ENCODE measurements around the gene ACSBG1.

The ACSBG1 gene

DNA sequence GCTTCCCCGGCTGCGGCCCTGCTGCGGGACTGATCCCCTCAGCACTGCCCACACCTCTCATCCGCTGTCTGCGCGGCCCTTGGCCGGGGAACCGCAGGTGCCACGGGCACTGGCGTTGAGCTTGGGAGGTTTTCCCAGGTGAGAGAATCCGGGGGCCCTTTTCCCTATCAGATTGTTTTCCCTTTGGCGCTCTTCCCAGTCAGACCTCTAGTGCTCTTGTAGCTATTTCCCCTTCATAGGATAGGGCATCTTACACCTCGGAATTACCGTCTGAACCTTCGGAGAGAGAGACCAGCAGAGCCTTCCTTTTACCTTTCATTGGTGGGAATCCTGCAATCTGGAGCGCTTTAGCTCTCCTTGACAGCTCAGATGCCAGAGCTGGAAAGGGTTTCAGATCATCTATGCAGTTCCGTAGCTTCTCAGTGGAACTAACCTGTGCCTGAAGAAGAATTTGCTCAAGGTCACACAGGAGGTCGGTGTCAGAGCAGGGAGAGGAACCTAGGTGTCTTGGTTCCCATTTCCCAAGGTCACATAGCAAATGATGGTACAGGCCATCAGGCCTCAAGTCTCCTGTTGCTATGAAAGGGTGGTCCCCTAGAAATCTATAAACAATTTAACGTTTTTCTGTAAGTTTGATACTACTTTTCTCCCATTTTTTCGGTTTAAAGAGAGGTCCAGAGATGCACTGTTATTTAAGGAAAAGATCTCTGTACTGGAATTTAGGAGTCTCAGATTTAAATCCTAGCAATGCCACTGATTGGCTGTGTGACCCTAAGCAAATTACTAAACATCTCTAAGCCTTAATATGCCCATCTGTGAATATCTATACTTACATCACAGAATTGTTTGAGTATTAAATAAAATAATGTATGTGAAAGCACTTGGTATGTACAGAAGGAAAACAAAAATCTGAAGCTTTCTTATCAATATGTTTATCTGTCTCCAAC lies 84.3 kb downstream of the ACSBG1 start:
- TF ChIP-seq, protein P1, sequence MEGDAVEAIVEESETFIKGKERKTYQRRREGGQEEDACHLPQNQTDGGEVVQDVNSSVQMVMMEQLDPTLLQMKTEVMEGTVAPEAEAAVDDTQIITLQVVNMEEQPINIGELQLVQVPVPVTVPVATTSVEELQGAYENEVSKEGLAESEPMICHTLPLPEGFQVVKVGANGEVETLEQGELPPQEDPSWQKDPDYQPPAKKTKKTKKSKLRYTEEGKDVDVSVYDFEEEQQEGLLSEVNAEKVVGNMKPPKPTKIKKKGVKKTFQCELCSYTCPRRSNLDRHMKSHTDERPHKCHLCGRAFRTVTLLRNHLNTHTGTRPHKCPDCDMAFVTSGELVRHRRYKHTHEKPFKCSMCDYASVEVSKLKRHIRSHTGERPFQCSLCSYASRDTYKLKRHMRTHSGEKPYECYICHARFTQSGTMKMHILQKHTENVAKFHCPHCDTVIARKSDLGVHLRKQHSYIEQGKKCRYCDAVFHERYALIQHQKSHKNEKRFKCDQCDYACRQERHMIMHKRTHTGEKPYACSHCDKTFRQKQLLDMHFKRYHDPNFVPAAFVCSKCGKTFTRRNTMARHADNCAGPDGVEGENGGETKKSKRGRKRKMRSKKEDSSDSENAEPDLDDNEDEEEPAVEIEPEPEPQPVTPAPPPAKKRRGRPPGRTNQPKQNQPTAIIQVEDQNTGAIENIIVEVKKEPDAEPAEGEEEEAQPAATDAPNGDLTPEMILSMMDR (IDR thresholded peaks at IDR 0.05; ENCODE audit: low read depth, low read length, missing control alignments) = no peak
- DNase-seq (ENCODE audit: low read depth) = no peak
- in situ Hi-C loops (cut with HindIII; ENCODE audit: low sequenced_read_pairs) = no loop called here
- H3K4me3 ChIP-seq (ENCODE audit: low read depth, low read length) = peak overlapping the region; percentile 63

DNA sequence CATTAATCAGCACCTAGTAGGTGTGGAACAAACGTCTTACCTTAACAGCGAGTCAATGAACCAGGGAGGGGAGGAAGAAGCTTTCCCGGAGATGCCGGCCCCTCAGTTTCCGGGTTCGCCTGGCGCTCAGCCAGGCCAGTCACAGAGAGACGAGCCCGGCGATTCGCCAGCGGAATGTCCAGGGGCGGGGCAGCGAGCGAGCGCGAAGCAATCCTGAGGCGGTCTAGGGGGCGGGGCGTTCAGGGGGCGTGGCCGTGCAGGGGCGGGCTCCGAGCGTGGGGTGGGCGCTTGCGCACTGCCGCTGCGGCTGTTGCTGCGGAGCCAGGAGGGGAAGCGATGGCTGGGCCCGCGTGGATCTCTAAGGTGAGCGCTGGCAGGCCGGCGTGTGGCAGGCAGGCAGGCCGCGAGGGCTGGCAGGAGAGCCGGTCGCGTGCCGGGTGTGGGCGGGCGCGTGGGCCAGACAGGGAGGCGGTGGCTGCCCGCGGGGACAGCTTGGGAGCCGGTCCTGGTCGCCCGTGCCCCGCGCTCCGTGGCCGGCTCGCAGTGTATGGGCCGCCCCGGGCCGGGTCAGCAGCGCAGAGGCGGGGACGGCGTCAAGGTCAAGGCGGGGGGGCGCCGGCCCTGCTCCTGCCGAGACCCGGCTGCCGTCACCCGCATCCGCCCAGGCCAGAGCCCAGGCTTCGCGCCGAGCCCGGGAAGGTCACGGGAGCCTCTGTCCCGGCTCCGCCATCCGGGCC lies 85.1 kb downstream of the ACSBG1 start, which contains the start of gene IDH3A:
Gene IDH3A (plus strand): TSS at position 295 of the 737 bp plus-strand sequence. CDS start 42 bp downstream, at position 337.
- H3K4me3 ChIP-seq (ENCODE audit: low read depth, low read length) = peak within 1 kb of the TSS; percentile 63
- TF ChIP-seq, protein P1 (IDR thresholded peaks at IDR 0.05; ENCODE audit: low read depth, low read length, missing control alignments) = no peak
- DNase-seq (ENCODE audit: low read depth) = peak; percentile 79
- in situ Hi-C loops (cut with HindIII; ENCODE audit: low sequenced_read_pairs) = no loop called here

DNA sequence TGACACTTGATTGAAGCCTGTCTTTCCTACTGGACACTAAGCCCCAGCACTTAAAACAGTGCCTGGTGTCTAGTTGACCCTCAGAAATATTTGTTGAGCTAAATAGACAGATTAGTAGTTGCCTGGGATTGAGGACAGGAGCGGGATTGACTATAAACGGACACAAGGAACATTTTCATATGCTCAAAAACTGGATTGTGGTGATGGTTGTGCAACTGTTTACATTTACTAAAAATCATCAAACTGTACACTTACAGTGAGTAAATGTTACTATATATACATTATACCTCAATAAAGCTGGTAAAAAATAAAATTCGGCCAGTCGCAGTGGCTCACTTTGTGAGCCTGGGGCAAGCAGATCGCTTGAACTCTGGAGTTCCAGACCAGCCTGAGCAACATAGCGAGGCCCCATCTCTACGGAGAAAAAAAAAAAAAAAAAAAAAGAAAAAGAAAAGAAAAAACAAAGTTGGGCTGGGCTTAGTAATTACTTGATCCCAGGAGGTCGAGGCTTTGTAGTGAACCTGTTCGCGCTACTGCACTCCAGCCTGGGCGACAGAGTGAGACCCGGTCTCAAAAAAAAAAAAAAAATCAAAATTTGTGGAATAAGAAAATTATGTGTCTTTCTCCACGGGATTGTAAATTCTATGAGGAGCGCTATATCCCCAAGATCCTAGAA lies 85.8 kb downstream of the ACSBG1 start:
- TF ChIP-seq, protein P1 (IDR thresholded peaks at IDR 0.05; ENCODE audit: low read depth, low read length, missing control alignments) = no peak
- DNase-seq (ENCODE audit: low read depth) = no peak
- in situ Hi-C loops (cut with HindIII; ENCODE audit: low sequenced_read_pairs) = no loop called here
- H3K4me3 ChIP-seq (ENCODE audit: low read depth, low read length) = peak overlapping the region; percentile 63

DNA sequence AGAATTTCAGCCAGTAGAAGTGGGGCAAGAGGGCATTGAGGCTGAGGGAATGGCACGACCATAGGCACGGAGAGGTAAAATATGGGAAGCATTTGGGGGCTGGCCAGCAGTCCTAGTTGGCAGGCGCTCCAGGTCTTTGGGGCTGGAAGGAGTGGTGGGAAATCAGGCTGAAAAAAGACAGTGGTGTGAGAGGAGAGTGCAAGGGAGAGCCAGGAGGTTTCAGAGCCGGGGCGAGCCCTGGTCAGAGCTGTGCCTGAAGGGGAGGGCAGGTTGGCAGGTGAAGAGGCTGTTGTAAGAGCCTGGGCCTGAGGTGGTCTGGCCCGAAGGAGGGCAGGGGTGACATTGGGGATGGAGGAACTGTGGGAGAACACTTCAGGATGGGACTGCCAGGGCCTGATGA lies 86.8 kb downstream of the ACSBG1 start:
- no peak overlapping the region for H3K4me3 ChIP-seq (ENCODE audit: low read depth, low read length)
- no peak for DNase-seq (ENCODE audit: low read depth)
- in situ Hi-C loops (cut with HindIII; ENCODE audit: low sequenced_read_pairs) = no loop called here
- TF ChIP-seq, protein P1 (IDR thresholded peaks at IDR 0.05; ENCODE audit: low read depth, low read length, missing control alignments) = no peak

DNA sequence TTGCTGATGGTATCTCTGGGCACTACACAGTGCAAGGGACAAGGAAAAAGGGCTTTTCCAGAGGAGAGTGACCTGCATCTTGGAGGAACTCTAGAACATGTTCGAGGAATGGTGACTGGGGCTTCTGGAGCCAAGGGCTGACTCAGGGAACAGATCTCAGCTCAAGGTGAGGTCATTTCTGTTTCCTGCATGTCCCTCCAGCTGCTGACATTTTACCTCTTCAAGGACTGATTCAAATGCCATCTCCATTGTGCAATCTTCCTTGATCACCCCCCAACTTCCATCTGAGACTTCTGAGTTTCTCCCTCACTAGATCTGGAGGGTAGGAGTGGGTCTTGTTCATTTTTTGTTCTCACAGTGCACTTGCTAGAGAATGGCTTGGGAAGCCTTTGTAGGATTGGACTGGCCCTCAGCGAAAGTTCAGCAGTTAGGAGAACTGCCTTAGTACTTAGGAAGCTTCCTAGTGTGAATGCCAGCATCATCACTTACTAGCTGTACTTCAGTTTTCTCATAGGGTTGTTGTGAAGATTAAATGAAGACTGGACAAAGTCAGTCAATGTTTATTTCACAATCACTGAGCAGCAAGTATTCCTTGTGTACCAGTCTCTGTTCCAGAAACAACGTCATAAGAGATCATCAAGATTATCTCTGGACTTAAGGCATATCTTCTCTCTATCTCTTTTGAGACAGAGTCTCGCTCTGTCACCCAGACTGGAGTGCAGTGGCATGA lies 87.8 kb downstream of the ACSBG1 start:
- in situ Hi-C loops (cut with HindIII; ENCODE audit: low sequenced_read_pairs) = no loop called here
- TF ChIP-seq, protein P1 (IDR thresholded peaks at IDR 0.05; ENCODE audit: low read depth, low read length, missing control alignments) = no peak
- no peak for DNase-seq (ENCODE audit: low read depth)
- no peak overlapping the region for H3K4me3 ChIP-seq (ENCODE audit: low read depth, low read length)
